HG03108 (cell line): ENCODE results near the gene SDK1.

Source experiments
- ATAC-seq: cut with Tn5 transposase; IDR thresholded peaks from one replicate; pipeline ENCODE4 v1.9.1; 2021; ENCODE audit warnings: moderate library complexity; ENCODE audit not compliant: unreplicated experiment

Gene SDK1

GRCh38 chr7:4001742-4002141 is 700.7 kb downstream of the SDK1 start:
- ATAC-seq: no peak

- no peak for ATAC-seq
Measured at GRCh38 chr7:4003503-4003902, 702.5 kb downstream of the SDK1 start.

GRCh38 chr7:4006687-4007086 is 705.6 kb downstream of the SDK1 start:
- no peak for ATAC-seq

GRCh38 chr7:4009211-4010060 is 708.4 kb downstream of the SDK1 start:
- no peak for ATAC-seq

- ATAC-seq: no peak
Measured at GRCh38 chr7:4010061-4010605, 709.1 kb downstream of the SDK1 start.

- no peak for ATAC-seq
Measured at GRCh38 chr7:4010923-4011656, 710.0 kb downstream of the SDK1 start.

GRCh38 chr7:4013793-4014192 is 712.7 kb downstream of the SDK1 start:
- ATAC-seq: no peak

GRCh38 chr7:4014346-4015050 is 713.4 kb downstream of the SDK1 start:
- ATAC-seq: no peak

GRCh38 chr7:4015371-4015770 is 714.3 kb downstream of the SDK1 start:
- no peak for ATAC-seq

GRCh38 chr7:4015996-4016395 is 714.9 kb downstream of the SDK1 start:
- no peak for ATAC-seq

- ATAC-seq: no peak
Measured at GRCh38 chr7:4017081-4017480, 716.0 kb downstream of the SDK1 start.

GRCh38 chr7:4017785-4018184 is 716.7 kb downstream of the SDK1 start:
- ATAC-seq: no peak

- no peak for ATAC-seq
Measured at GRCh38 chr7:4018601-4019316, 717.7 kb downstream of the SDK1 start.

- no peak for ATAC-seq
Measured at GRCh38 chr7:4020086-4020485, 719.0 kb downstream of the SDK1 start.

GRCh38 chr7:4021413-4021812 is 720.4 kb downstream of the SDK1 start:
- no peak for ATAC-seq

- ATAC-seq: no peak
Measured at GRCh38 chr7:4022265-4022664, 721.2 kb downstream of the SDK1 start.

GRCh38 chr7:4023502-4023901 is 722.5 kb downstream of the SDK1 start:
- ATAC-seq: no peak

- ATAC-seq: no peak
Measured at GRCh38 chr7:4024133-4024532, 723.1 kb downstream of the SDK1 start.

- ATAC-seq: no peak
Measured at GRCh38 chr7:4024806-4025205, 723.8 kb downstream of the SDK1 start.

GRCh38 chr7:4025210-4025609 is 724.2 kb downstream of the SDK1 start:
- ATAC-seq: no peak
